Coronary artery (tissue), 2 donors: ENCODE measurements around the gene HOXB6.

Experiments
- DNase-seq: peaks from one replicate; pipeline ENCODE4 v3.0.0-alpha.2; 2017; ENCODE audit warnings: low spot score
- H3K27ac ChIP-seq, 2 donors: fragments of 200-600 bp; sonication (generic); one replicate each; pipeline ENCODE4 v1.5.1; 2016 to 2019
- H3K4me3 ChIP-seq: fragments of 200-600 bp; sonication (generic); 2 replicates; pipeline ENCODE4 v1.5.1; 2016; ENCODE audit warnings: mild to moderate bottlenecking, moderate library complexity
- TF ChIP-seq, protein P1 (sequence below): fragments of 200-600 bp; sonication (generic); IDR thresholded peaks from one replicate; pipeline ENCODE4 v1.5.1; 2019; ENCODE audit warnings: antibody characterized with exemption

The HOXB6 gene

DNA sequence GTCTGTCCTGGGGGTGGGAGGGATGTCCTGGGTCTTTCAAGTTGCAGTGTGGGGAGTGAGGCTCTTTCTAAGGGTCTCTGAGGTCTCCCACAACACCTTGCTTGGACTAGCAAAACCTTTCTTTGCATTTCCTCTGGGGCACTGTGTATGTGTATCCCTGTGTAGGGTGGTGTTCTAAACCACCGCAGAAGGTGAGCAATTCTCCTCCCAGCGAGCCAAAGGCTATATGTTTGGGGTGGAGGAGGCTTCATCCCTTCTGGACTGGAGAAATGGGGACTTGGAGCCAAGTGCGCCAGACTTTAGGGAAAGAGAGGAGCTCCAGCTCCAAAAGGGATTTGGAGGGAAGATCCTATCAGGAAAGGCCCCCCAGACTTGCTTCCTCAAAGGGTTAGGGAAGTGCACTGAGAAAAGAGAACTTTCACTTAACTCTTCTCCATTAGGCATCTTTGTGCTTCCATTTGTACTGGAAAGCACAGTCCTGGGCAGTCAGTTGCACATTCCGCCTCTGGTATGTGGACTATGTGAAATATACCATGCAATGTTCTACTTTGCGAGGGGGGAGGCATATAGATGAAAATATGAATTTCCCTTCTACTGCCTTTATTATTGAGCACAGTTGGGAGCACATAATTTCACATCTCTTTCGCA is 40.2 kb upstream of the HOXB6 start:
- no peak for DNase-seq
- Histone ChIP-seq H3K27ac (no peak overlapping the region), H3K4me3 (no peak overlapping the region)
- TF ChIP-seq, protein P1, sequence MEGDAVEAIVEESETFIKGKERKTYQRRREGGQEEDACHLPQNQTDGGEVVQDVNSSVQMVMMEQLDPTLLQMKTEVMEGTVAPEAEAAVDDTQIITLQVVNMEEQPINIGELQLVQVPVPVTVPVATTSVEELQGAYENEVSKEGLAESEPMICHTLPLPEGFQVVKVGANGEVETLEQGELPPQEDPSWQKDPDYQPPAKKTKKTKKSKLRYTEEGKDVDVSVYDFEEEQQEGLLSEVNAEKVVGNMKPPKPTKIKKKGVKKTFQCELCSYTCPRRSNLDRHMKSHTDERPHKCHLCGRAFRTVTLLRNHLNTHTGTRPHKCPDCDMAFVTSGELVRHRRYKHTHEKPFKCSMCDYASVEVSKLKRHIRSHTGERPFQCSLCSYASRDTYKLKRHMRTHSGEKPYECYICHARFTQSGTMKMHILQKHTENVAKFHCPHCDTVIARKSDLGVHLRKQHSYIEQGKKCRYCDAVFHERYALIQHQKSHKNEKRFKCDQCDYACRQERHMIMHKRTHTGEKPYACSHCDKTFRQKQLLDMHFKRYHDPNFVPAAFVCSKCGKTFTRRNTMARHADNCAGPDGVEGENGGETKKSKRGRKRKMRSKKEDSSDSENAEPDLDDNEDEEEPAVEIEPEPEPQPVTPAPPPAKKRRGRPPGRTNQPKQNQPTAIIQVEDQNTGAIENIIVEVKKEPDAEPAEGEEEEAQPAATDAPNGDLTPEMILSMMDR: no peak

DNA sequence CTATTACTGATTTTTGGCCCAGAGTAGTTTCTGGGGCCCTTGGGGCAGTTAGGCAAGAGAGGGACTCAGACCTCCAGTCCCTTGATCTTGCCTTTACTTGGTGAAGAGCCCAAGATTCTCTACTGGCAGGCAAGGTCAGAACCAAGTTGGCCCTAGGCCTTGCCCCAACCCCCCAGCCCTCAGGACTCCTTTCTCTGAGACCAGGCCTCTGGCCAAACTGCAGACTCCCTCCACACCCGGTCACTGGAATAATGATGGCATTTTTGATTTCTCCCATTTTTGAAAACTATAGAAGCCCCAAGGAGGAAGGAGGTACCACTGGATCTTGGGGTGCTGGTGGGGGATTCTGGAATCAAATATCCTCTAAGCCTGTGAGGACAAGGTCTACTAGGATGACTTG is 39.4 kb upstream of the HOXB6 start:
- TF ChIP-seq, protein P1: no peak
- Histone ChIP-seq H3K27ac (no peak overlapping the region), H3K4me3 (no peak overlapping the region)
- DNase-seq: no peak

DNA sequence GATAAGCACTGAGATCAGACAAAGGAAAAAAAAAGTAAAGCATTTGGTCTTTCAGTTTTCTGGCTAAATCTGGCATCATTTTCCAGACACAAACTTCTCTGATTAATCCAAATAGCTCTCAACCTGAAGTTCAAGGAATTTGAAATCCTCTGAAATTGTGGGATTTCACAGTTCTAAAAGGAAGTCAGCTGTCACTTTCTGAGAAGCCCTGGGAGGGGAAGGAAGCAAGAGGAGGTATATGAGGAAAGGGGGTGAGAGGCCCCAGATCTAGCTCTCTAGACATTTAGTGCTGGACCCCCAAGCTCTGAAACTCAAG is 38.9 kb upstream of the HOXB6 start:
- TF ChIP-seq, protein P1: no peak
- Histone ChIP-seq H3K4me3 (no peak overlapping the region), H3K27ac (no peak overlapping the region)
- no peak for DNase-seq

DNA sequence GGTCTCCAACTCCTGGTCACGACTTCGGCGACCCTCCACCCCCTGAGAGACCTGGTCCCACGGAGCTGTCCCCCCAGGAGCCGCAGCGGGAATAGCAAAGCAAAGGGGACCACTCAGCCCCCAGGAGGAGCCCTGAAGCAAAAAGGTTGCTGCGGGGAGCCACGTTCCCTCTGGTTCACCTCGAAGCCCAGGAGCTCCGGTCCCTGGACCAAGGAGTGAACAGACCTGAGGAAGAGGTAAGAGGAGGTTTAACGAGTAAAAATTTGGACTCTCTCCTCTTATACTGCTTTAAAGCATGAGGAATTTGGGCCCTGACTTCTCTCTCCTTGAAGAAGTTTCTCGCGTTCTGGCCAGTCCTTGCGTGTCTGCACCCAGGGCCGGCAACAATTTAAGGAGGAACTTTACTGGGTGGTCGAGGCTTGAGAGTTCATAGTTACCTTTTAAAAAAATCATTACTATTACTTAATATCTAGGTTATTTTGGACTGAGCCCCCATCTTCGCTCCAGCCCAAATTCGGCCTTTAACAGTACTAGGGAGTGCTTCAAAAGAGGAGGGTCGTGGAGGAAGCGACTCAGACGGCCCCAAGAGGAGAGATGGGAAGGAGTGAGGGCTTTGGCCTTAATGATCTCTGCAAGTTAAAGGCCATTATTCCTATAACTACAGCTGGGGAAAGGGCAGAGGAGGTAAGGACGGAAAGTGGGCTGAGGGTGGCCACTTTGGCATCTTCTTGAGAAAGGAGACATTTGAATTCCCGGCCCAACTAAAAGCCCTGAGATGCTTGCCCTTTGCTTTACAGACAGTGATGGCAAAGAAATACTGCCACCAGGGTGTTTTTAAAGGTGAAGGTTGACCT is 38.3 kb upstream of the HOXB6 start:
- H3K4me3 ChIP-seq: no peak overlapping the region
- no peak for DNase-seq
- TF ChIP-seq, protein P1: no peak
- H3K27ac ChIP-seq: no peak overlapping the region

DNA sequence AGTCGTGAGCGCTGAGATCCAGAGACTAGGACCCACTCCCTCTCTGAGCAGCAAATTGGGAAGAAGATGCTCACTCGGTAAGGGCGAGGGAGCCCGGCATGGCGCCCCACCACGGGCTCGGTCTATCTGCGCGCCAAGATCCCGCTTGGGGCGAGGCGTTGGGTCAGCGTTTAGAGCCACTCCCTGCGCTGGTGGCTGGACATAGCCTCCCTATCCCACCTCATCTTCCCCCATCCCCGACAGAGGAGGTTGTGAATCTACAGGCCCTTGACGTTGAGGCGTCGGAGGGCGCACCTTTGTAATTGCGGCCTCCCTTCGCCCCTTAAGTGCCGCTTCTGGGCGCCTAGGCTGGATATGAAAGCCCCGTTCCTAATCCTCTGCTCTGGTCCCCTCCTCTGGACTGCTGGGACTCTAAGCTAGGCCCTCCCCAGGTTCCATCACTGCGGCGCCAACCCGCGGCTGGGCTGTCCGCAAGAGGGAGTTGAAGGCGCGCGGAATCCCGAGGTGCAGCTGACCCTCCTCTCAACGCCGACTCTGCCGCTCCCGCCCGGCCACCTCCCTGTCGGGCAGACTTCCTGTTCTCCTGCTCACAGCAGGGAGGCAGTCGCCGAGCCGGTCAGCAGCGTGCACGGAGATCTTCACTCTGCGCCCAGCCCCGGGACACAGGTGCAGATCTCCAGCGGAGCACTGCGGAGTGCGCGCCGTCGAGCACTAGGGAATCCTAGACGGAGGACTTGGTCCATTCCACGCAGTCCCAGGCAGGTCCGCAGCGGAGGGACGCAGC is 37.5 kb upstream of the HOXB6 start:
- Histone ChIP-seq H3K4me3 (no peak overlapping the region), H3K27ac (no peak overlapping the region)
- no peak for DNase-seq
- TF ChIP-seq, protein P1: no peak

DNA sequence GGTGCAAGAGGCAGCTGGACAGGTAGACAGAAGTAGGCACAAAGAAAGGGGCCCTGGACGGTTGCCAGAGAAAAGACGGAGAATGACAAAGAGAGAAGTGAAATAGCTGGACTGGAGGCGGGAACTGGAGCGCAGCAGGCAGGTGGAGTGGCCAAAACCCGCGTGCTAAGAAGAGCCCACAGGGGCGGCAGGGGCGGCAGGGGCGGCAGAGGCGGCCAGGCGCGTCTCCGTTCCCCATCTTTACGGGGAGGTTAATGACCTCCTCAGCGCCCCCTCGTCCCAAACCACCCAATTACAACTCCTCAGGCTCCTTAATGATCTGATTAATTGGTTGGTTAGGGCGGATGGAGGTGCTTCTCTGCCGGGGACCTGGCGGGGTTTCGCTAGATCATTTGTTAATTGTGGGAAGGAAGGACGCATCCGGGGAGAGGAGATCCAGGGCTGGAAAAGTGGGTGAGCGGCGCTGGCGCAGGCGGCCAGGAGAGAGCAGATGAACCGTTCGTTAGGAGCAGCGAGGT is 36.8 kb upstream of the HOXB6 start:
- no peak for DNase-seq
- no peak overlapping the region for H3K4me3 ChIP-seq
- no peak overlapping the region for H3K27ac ChIP-seq
- TF ChIP-seq, protein P1: no peak
